GM12865 (cell line): Measurements from ENCODE around the gene SLC6A17.

ENCODE experiments used
- DNase-seq: peaks from one replicate; pipeline ENCODE4 v3.0.0; 2010; ENCODE audit warnings: low read depth
- H3K4me3 ChIP-seq: 2 replicates; pipeline ENCODE4 v1.5.1; 2011; ENCODE audit warnings: mild to moderate bottlenecking, low read depth, low read length, control low read depth
- CTCF ChIP-seq: IDR thresholded peaks from 2 replicates; pipeline ENCODE4 v1.5.1; 2011; ENCODE audit warnings: low read length, control low read depth, low read depth, inconsistent platforms; ENCODE audit not compliant: insufficient read depth; ENCODE audit errors: missing control alignments

Gene SLC6A17

GRCh38 chr1:110208916-110209645 lies 58.8 kb downstream of the SLC6A17 start:
- TF ChIP-seq CTCF: no peak
- DNase-seq: no peak
- peak overlapping the region; percentile 61 for H3K4me3 ChIP-seq

- no peak for TF ChIP-seq CTCF
- H3K4me3 ChIP-seq: peak within 1 kb of the TSS; percentile 67
- DNase-seq: peak; percentile 94
Observed at GRCh38 chr1:110209715-110210603, 59.7 kb downstream of the SLC6A17 start, which contains the start of gene KCNC4. Gene KCNC4 (plus strand): TSS chr1:110210314. CDS start chr1:110211500, 1,186 bp downstream.

- H3K4me3 ChIP-seq: peak overlapping the region; percentile 67
- peak; percentile 62 for DNase-seq
- no peak for TF ChIP-seq CTCF
Observed at GRCh38 chr1:110210604-110211495, 60.6 kb downstream of the SLC6A17 start.

GRCh38 chr1:110211496-110212168 lies 61.3 kb downstream of the SLC6A17 start:
- no peak for TF ChIP-seq CTCF
- DNase-seq: no peak
- peak overlapping the region; percentile 67 for H3K4me3 ChIP-seq

GRCh38 chr1:110212169-110213142 lies 62.2 kb downstream of the SLC6A17 start:
- no peak overlapping the region for H3K4me3 ChIP-seq
- TF ChIP-seq CTCF: no peak
- no peak for DNase-seq
